Measurements from ENCODE around the gene MPL.

DNA sequence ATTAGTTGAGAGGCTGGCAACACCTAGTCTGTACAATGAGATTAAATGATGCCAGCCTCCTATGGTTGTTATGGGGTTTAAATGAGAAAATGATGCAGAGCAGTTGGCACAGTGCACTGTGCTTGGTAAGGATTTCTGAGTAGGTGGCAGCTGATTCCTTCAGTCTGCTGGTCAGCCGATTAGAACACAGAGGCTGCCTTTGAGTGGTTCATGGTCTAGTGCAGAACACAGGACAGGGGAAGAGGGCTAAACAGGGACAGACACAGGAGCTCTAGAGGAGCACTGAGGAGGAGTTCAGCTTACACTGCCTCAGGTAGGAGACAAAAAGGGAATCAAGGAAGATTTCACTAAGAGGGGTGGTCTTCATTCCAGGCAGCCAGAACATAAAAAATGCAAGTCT is 35.4 kb upstream of the MPL start:
- no peak for TF ChIP-seq EZH2 (IDR thresholded peaks at IDR 0.05; ENCODE audit: insufficient read depth, poor library complexity, severe bottlenecking)
- no peak for TF ChIP-seq EZH2phosphoT487 (IDR thresholded peaks at IDR 0.05; ENCODE audit: insufficient read depth, low read depth)

Measured in GM23248 (cell line).